GM19372 (cell line): ENCODE results near the gene SPDYE17.
"Not testable (repeated sequence)": the region's sequence is repeated elsewhere in the genome, so short reads cannot be mapped to it uniquely, and the experiment has no call there.

Experiments used
- ATAC-seq: cut with Tn5 transposase; IDR thresholded peaks from one replicate; pipeline ENCODE4 v1.9.1; 2021; ENCODE audit warnings: mild to moderate bottlenecking, low read depth, moderate library complexity; ENCODE audit not compliant: unreplicated experiment

The SPDYE17 gene

GRCh38 chr7:76999474-77000107, 32.6 kb downstream of the SPDYE17 start:
- ATAC-seq: not testable (repeated sequence)

- ATAC-seq: not testable (repeated sequence)
Measured at GRCh38 chr7:76998764-76999450, 33.3 kb downstream of the SPDYE17 start.

GRCh38 chr7:76998285-76998589, 33.9 kb downstream of the SPDYE17 start:
- ATAC-seq: no peak

- ATAC-seq: no peak
Measured at GRCh38 chr7:76997381-76998284, 34.5 kb downstream of the SPDYE17 start.

GRCh38 chr7:76996932-76997331, 35.2 kb downstream of the SPDYE17 start:
- not testable (repeated sequence) for ATAC-seq

- ATAC-seq: not testable (repeated sequence)
Measured at GRCh38 chr7:76994286-76994685, 37.9 kb downstream of the SPDYE17 start.

- ATAC-seq: not testable (repeated sequence)
Measured at GRCh38 chr7:76993831-76994230, 38.3 kb downstream of the SPDYE17 start.

- ATAC-seq: not testable (repeated sequence)
Measured at GRCh38 chr7:76992871-76993270, 39.3 kb downstream of the SPDYE17 start.

GRCh38 chr7:76992204-76992603, 40.0 kb downstream of the SPDYE17 start:
- not testable (repeated sequence) for ATAC-seq

- not testable (repeated sequence) for ATAC-seq
Measured at GRCh38 chr7:76990202-76990601, 42.0 kb downstream of the SPDYE17 start.

- not testable (repeated sequence) for ATAC-seq
Measured at GRCh38 chr7:76985924-76986717, 46.0 kb downstream of the SPDYE17 start.

GRCh38 chr7:76984784-76985136, 47.4 kb downstream of the SPDYE17 start:
- ATAC-seq: peak; percentile 99

- not testable (repeated sequence) for ATAC-seq
Measured at GRCh38 chr7:76983937-76984783, 48.0 kb downstream of the SPDYE17 start.

- not testable (repeated sequence) for ATAC-seq
Measured at GRCh38 chr7:76983333-76983732, 48.8 kb downstream of the SPDYE17 start.

- not testable (repeated sequence) for ATAC-seq
Measured at GRCh38 chr7:76982501-76982900, 49.7 kb downstream of the SPDYE17 start.

- not testable (repeated sequence) for ATAC-seq
Measured at GRCh38 chr7:76981187-76981970, 50.8 kb downstream of the SPDYE17 start.

GRCh38 chr7:76980576-76980975, 51.6 kb downstream of the SPDYE17 start:
- ATAC-seq: not testable (repeated sequence)

- not testable (repeated sequence) for ATAC-seq
Measured at GRCh38 chr7:76977761-76978367, 54.3 kb downstream of the SPDYE17 start.
